ENCODE results near the gene EXOC6B.

The EXOC6B gene

GRCh38 chr2:72755647-72756423 is 70.0 kb downstream of the EXOC6B start:
- Mint-ChIP-seq H3K27me3 (no peaks in the 10 kb centered on the region), H3K4me3 (no peak overlapping the region)
- no peak for DNase-seq

GRCh38 chr2:72754628-72755320 is 71.1 kb downstream of the EXOC6B start:
- Mint-ChIP-seq H3K4me3 (no peak overlapping the region), H3K4me1 (no peaks in the 10 kb centered on the region), H3K9me3 (no peaks in the 10 kb centered on the region), H3K36me3 (no peaks in the 10 kb centered on the region), H3K27me3 (no peaks in the 10 kb centered on the region), H3K27ac (no peak overlapping the region)
- CTCF ChIA-PET: interaction anchor here (1.1 kb wide), 1 partner anchor 831 kb away, joined by 4 read pairs; no protein-coding TSS in a partner anchor
- no peak for DNase-seq

More at GRCh38 chr2:72755647-72756423, 70.0 kb downstream of the EXOC6B start:
- H3K9me3 Mint-ChIP-seq: no peaks in the 10 kb centered on the region
- H3K36me3 Mint-ChIP-seq: no peaks in the 10 kb centered on the region
- H3K27ac Mint-ChIP-seq: no peak overlapping the region
- no peaks in the 10 kb centered on the region for H3K4me1 Mint-ChIP-seq
- CTCF ChIA-PET: no interaction called here

- H3K27me3 Mint-ChIP-seq: no peaks in the 10 kb centered on the region
- no peaks in the 10 kb centered on the region for H3K36me3 Mint-ChIP-seq
- H3K4me1 Mint-ChIP-seq: no peaks in the 10 kb centered on the region
- no peak overlapping the region for H3K27ac Mint-ChIP-seq
- no peak overlapping the region for H3K4me3 Mint-ChIP-seq
- CTCF ChIA-PET: no interaction called here
- no peak for DNase-seq
- no peaks in the 10 kb centered on the region for H3K9me3 Mint-ChIP-seq
Observed at GRCh38 chr2:72750977-72751639, 74.7 kb downstream of the EXOC6B start.

GRCh38 chr2:72750466-72750865 is 75.4 kb downstream of the EXOC6B start:
- CTCF ChIA-PET: no interaction called here
- Mint-ChIP-seq H3K27me3 (no peaks in the 10 kb centered on the region), H3K9me3 (no peaks in the 10 kb centered on the region), H3K27ac (no peak overlapping the region), H3K4me1 (no peaks in the 10 kb centered on the region), H3K4me3 (no peak overlapping the region), H3K36me3 (no peaks in the 10 kb centered on the region)
- DNase-seq: no peak

- no peak overlapping the region for H3K4me3 Mint-ChIP-seq
- H3K36me3 Mint-ChIP-seq: no peaks in the 10 kb centered on the region
- CTCF ChIA-PET: interaction anchor here (3.2 kb wide), 1 partner anchor 823 kb away, joined by 14 read pairs; no protein-coding TSS in a partner anchor
- H3K27me3 Mint-ChIP-seq: no peaks in the 10 kb centered on the region
- H3K27ac Mint-ChIP-seq: no peak overlapping the region
- DNase-seq: no peak
- H3K9me3 Mint-ChIP-seq: no peaks in the 10 kb centered on the region
- no peaks in the 10 kb centered on the region for H3K4me1 Mint-ChIP-seq
Observed at GRCh38 chr2:72747344-72747743, 78.5 kb downstream of the EXOC6B start.

- H3K4me3 Mint-ChIP-seq: no peak overlapping the region
- no peaks in the 10 kb centered on the region for H3K9me3 Mint-ChIP-seq
- H3K36me3 Mint-ChIP-seq: no peaks in the 10 kb centered on the region
- no peaks in the 10 kb centered on the region for H3K4me1 Mint-ChIP-seq
- CTCF ChIA-PET: interaction anchor here (0.5 to 3.2 kb wide), 6 partner anchors 14 to 1200 kb away, joined by 3 to 14 read pairs (median 4); no protein-coding TSS in a partner anchor
- DNase-seq: no peak
- H3K27me3 Mint-ChIP-seq: no peaks in the 10 kb centered on the region
- H3K27ac Mint-ChIP-seq: no peak overlapping the region
Observed at GRCh38 chr2:72745679-72746368, 80.0 kb downstream of the EXOC6B start.

- Mint-ChIP-seq H3K27me3 (no peaks in the 10 kb centered on the region), H3K4me3 (no peak overlapping the region), H3K36me3 (no peaks in the 10 kb centered on the region), H3K27ac (no peak overlapping the region), H3K9me3 (no peaks in the 10 kb centered on the region), H3K4me1 (no peaks in the 10 kb centered on the region)
- no peak for DNase-seq
- CTCF ChIA-PET: interaction anchor here (1.2 to 3.2 kb wide), 3 partner anchors 117 to 820 kb away, joined by 4 to 14 read pairs (median 8); no protein-coding TSS in a partner anchor
Observed at GRCh38 chr2:72744049-72744448, 81.8 kb downstream of the EXOC6B start.

- CTCF ChIA-PET: no interaction called here
- no peaks in the 10 kb centered on the region for H3K36me3 Mint-ChIP-seq
- H3K4me1 Mint-ChIP-seq: no peaks in the 10 kb centered on the region
- H3K9me3 Mint-ChIP-seq: no peaks in the 10 kb centered on the region
- no peaks in the 10 kb centered on the region for H3K27me3 Mint-ChIP-seq
- H3K27ac Mint-ChIP-seq: no peak overlapping the region
- no peak for DNase-seq
- H3K4me3 Mint-ChIP-seq: no peak overlapping the region
Observed at GRCh38 chr2:72743481-72743880, 82.4 kb downstream of the EXOC6B start.

GRCh38 chr2:72738096-72738495 is 87.7 kb downstream of the EXOC6B start:
- Mint-ChIP-seq H3K9me3 (no peaks in the 10 kb centered on the region), H3K36me3 (no peaks in the 10 kb centered on the region), H3K27me3 (no peaks in the 10 kb centered on the region), H3K4me1 (no peaks in the 10 kb centered on the region), H3K4me3 (no peak overlapping the region), H3K27ac (no peak overlapping the region)
- DNase-seq: no peak
- CTCF ChIA-PET: no interaction called here

- Mint-ChIP-seq H3K4me1 (no peaks in the 10 kb centered on the region), H3K27ac (no peak overlapping the region), H3K27me3 (no peaks in the 10 kb centered on the region), H3K9me3 (no peaks in the 10 kb centered on the region), H3K4me3 (no peak overlapping the region), H3K36me3 (no peaks in the 10 kb centered on the region)
- CTCF ChIA-PET: no interaction called here
- DNase-seq: no peak
Observed at GRCh38 chr2:72734432-72734831, 91.4 kb downstream of the EXOC6B start.

- Mint-ChIP-seq H3K9me3 (no peaks in the 10 kb centered on the region), H3K36me3 (no peaks in the 10 kb centered on the region), H3K27ac (no peak overlapping the region), H3K4me1 (no peaks in the 10 kb centered on the region), H3K4me3 (no peak overlapping the region), H3K27me3 (no peaks in the 10 kb centered on the region)
- no peak for DNase-seq
- CTCF ChIA-PET: no interaction called here
Observed at GRCh38 chr2:72731116-72731515, 94.7 kb downstream of the EXOC6B start.

GRCh38 chr2:72727356-72727755 is 98.5 kb downstream of the EXOC6B start:
- Mint-ChIP-seq H3K4me3 (no peak overlapping the region), H3K9me3 (no peaks in the 10 kb centered on the region), H3K27me3 (no peaks in the 10 kb centered on the region), H3K36me3 (no peaks in the 10 kb centered on the region), H3K4me1 (no peaks in the 10 kb centered on the region), H3K27ac (no peak overlapping the region)
- no peak for DNase-seq
- CTCF ChIA-PET: no interaction called here

- Mint-ChIP-seq H3K27me3 (no peaks in the 10 kb centered on the region), H3K4me1 (peaks cover 3% of the 10 kb centered on the region), H3K4me3 (no peak overlapping the region), H3K36me3 (no peaks in the 10 kb centered on the region), H3K27ac (no peak overlapping the region), H3K9me3 (no peaks in the 10 kb centered on the region)
- CTCF ChIA-PET: no interaction called here
- no peak for DNase-seq
Observed at GRCh38 chr2:72723769-72724370, 102.0 kb downstream of the EXOC6B start.

All from activated naive CD4-positive, alpha-beta T cell treated with anti-CD3 and anti-CD28 coated beads, Interleukin-2, amount 10 ng/mL, durations not matched to agents 7 days and 5 days (primary cell).